ENCODE results near the gene GSTA4. TPM values are rescaled to one million over a fixed set of nuclear protein-coding genes. Genes with fewer than 3 reads are reported as not detected.

Gene GSTA4
- total and polyA plus RNA-seq, 2 of the 13 experiments (the other 11 are each of a cell fraction or from before 2014, with no cell fraction given), result 34.1 to 53.6 TPM

DNA sequence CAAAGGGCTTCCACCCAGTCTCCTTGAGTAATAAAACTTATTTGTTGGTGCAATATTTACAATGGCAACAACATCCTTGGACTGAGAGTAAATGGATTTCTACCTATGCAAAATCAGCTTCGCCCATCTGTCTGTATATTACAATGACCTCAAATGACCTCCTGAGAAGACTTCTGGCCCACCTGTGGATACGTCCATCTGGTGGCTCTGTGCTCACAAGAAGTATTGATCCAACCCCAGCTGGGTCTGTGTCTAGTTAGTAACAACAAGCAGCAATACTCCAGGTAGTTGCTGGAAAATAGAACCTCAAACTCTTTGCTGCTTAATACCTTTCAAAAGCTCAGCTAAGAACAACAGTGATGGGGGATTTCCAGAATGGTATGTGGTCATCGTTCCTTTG, 34.7 kb upstream of the GSTA4 start (continued):
- TF ChIP-seq, protein P1, sequence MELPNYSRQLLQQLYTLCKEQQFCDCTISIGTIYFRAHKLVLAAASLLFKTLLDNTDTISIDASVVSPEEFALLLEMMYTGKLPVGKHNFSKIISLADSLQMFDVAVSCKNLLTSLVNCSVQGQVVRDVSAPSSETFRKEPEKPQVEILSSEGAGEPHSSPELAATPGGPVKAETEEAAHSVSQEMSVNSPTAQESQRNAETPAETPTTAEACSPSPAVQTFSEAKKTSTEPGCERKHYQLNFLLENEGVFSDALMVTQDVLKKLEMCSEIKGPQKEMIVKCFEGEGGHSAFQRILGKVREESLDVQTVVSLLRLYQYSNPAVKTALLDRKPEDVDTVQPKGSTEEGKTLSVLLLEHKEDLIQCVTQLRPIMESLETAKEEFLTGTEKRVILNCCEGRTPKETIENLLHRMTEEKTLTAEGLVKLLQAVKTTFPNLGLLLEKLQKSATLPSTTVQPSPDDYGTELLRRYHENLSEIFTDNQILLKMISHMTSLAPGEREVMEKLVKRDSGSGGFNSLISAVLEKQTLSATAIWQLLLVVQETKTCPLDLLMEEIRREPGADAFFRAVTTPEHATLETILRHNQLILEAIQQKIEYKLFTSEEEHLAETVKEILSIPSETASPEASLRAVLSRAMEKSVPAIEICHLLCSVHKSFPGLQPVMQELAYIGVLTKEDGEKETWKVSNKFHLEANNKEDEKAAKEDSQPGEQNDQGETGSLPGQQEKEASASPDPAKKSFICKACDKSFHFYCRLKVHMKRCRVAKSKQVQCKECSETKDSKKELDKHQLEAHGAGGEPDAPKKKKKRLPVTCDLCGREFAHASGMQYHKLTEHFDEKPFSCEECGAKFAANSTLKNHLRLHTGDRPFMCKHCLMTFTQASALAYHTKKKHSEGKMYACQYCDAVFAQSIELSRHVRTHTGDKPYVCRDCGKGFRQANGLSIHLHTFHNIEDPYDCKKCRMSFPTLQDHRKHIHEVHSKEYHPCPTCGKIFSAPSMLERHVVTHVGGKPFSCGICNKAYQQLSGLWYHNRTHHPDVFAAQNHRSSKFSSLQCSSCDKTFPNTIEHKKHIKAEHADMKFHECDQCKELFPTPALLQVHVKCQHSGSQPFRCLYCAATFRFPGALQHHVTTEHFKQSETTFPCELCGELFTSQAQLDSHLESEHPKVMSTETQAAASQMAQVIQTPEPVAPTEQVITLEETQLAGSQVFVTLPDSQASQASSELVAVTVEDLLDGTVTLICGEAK (IDR thresholded peaks at IDR 0.05), result no peak
- TF ChIP-seq, protein P1 (CRISPR knock-in tag; IDR thresholded peaks at IDR 0.05), result no peak
- TF ChIP-seq MBNL3 (CRISPR knock-in tag; conservative IDR thresholded peaks at IDR 0.05) (no peak), ZNF777 (CRISPR knock-in tag; IDR thresholded peaks at IDR 0.05) (no peak)

DNA sequence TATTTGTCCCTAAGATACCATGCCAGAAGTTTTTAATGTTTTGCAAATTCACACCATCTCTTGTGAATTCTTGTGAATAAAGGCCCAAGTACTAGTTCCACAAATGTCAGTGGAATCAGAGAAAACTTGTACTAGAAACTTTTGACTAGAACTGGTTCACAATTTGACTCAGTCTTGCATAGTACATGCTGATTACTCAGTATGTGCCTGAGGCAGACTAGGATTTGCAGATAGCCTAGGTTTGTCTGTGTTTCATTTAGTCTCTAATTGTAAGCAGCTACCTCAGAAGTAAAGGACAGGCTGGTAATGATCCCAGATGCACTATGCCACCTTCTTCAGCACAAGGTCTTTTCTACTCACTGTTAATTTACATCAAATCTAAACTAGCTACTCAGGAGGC, 34.2 kb upstream of the GSTA4 start:
- intact Hi-C loops (cut with micrococcal nuclease; ENCODE audit: unreplicated experiment) (no loop called here), in situ Hi-C loops (cut with HindIII; ENCODE audit: extremely low pct_ligation_motif_present, low pct_unique_long_range_greater_than_20kb) (no loop called here)
- no peaks in the 10 kb centered on the region for H3K9me3 ChIP-seq (ENCODE audit: low read length)
- H3K79me2 ChIP-seq (ENCODE audit: insufficient read depth, low read length), result no peaks in the 10 kb centered on the region
- no peak for DNase-seq (ENCODE audit: low spot score)
- H2AFZ ChIP-seq (ENCODE audit: low read length), result no peak overlapping the region
- no peak for FAIRE-seq
- no peaks in the 10 kb centered on the region for H3K27me3 ChIP-seq (ENCODE audit: control insufficient read depth in 1 of 2, insufficient read depth in 2 of 2, low read length in 2 of 2)
- no peak overlapping the region for H3K27ac ChIP-seq (ENCODE audit: extremely low read length, insufficient read depth, low read length)
- no peaks in the 10 kb centered on the region for H4K20me1 ChIP-seq (ENCODE audit: insufficient read depth, low read length)
- H3K4me1 ChIP-seq (ENCODE audit: insufficient read depth, low read length), result no peaks in the 10 kb centered on the region
- no peak overlapping the region for H3K4me3 ChIP-seq (replicated peaks in 1 of 3; ENCODE audit: insufficient read depth in 1 of 3, low read depth in 2 of 3, low read length in 3 of 3)
- peaks cover 24 to 59% of the 10 kb centered on the region in 2 experiments for H3K36me3 ChIP-seq (replicated peaks in 1 of 2; ENCODE audit: control insufficient read depth in 1 of 2, insufficient read depth in 2 of 2, low read length in 2 of 2)
- no peak for ATAC-seq
- no TSS peak for BruUV-seq (replicated peaks)
- ChIA-PET POLR2A (no interaction called here), CTCF (ENCODE audit: low intra/inter-chr PET ratio, low total read pairs) (no interaction called here)
- H3K9ac ChIP-seq (ENCODE audit: insufficient read depth, low read depth, low read length), result no peak overlapping the region
- H3K4me2 ChIP-seq (ENCODE audit: low read depth, low read length), result no peak overlapping the region
- TF ChIP-seq ZNF510 (CRISPR knock-in tag; IDR thresholded peaks at IDR 0.05; ENCODE audit: low read depth), result no peak
- TF ChIP-seq, protein P2, sequence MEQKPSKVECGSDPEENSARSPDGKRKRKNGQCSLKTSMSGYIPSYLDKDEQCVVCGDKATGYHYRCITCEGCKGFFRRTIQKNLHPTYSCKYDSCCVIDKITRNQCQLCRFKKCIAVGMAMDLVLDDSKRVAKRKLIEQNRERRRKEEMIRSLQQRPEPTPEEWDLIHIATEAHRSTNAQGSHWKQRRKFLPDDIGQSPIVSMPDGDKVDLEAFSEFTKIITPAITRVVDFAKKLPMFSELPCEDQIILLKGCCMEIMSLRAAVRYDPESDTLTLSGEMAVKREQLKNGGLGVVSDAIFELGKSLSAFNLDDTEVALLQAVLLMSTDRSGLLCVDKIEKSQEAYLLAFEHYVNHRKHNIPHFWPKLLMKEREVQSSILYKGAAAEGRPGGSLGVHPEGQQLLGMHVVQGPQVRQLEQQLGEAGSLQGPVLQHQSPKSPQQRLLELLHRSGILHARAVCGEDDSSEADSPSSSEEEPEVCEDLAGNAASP (CRISPR knock-in tag; IDR thresholded peaks at IDR 0.05; ENCODE audit: borderline replicate concordance), result no peak
- no peak for TF ChIP-seq ETV5 (CRISPR knock-in tag; IDR thresholded peaks at IDR 0.05; ENCODE audit: borderline replicate concordance)
- TF ChIP-seq CEBPG (CRISPR knock-in tag; IDR thresholded peaks at IDR 0.05), result no peak
- TF ChIP-seq, protein P3, sequence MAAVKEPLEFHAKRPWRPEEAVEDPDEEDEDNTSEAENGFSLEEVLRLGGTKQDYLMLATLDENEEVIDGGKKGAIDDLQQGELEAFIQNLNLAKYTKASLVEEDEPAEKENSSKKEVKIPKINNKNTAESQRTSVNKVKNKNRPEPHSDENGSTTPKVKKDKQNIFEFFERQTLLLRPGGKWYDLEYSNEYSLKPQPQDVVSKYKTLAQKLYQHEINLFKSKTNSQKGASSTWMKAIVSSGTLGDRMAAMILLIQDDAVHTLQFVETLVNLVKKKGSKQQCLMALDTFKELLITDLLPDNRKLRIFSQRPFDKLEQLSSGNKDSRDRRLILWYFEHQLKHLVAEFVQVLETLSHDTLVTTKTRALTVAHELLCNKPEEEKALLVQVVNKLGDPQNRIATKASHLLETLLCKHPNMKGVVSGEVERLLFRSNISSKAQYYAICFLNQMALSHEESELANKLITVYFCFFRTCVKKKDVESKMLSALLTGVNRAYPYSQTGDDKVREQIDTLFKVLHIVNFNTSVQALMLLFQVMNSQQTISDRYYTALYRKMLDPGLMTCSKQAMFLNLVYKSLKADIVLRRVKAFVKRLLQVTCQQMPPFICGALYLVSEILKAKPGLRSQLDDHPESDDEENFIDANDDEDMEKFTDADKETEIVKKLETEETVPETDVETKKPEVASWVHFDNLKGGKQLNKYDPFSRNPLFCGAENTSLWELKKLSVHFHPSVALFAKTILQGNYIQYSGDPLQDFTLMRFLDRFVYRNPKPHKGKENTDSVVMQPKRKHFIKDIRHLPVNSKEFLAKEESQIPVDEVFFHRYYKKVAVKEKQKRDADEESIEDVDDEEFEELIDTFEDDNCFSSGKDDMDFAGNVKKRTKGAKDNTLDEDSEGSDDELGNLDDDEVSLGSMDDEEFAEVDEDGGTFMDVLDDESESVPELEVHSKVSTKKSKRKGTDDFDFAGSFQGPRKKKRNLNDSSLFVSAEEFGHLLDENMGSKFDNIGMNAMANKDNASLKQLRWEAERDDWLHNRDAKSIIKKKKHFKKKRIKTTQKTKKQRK (IDR thresholded peaks at IDR 0.05; ENCODE audit: low read length), result no peak
- TF ChIP-seq ZNF83 (CRISPR knock-in tag; IDR thresholded peaks at IDR 0.05; ENCODE audit: borderline replicate concordance), result no peak
- no peak for TF ChIP-seq PPARG (CRISPR knock-in tag; conservative IDR thresholded peaks at IDR 0.05)
